Measurements from ENCODE around the gene STX2.

Gene STX2

DNA sequence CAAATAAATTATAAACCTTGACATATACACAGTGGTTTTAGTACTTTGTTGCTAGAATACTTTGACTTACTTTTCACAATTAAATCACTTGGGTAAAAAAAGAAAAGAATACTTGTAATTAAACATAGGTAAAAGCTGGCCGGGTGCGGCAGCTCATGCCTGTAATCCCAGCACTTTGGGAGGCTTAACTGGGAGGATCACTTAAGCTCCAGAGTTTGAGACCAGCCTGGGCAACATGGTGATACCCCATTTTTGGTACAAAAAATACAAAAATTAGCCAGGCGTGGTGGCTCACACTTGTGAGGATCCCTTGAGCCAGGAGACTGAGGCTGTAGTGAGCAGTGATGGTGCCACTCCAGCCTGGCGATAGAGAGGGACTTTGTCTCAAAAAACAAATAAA, 7.8 kb downstream of the STX2 start:
- DNase-seq (ENCODE audit: low read depth), result no peak

DNA sequence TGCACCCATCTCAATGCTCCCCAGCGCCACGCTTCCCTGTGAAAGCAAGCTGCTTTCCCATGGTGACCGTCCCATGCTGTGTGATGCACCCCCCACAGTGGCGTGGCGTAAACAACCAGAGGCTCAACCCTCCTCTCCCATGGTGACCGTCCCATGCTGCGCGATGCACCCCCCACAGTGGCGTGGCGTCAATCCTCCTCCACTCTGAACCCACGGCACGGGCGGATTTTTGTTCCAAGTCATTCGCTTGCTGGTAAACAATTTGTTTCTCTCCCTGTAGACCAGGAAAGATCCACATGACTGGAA, 8.9 kb downstream of the STX2 start:
- DNase-seq (ENCODE audit: low read depth), result no peak

- DNase-seq (ENCODE audit: low read depth), result no peak
Observed at GRCh38 chr12:130829391-130830245, 9.4 kb downstream of the STX2 start.

- no peak for DNase-seq (ENCODE audit: low read depth)
Observed at GRCh38 chr12:130828895-130829294, 10.2 kb downstream of the STX2 start.

DNA sequence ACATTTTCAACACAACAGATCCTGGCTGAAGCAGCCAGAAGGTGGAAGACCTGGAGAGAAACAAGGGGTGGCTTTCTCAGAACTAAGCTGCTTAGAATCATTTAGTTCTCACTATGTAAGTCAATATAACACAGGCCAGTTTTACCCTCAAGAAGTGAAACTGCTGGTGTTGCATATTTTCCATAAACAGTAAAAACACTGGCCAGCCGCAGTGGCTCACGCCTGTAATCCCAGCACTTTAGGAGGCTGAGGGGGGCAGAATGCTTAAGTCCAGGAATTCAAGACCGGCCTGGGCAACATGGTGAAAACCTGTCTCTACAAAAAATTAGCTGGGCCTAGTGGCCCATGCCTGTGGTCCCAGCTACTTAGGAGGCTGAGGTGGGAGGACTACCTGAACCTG, 11.6 kb downstream of the STX2 start:
- DNase-seq (ENCODE audit: low read depth), result no peak

GRCh38 chr12:130826151-130826801, 12.8 kb downstream of the STX2 start:
- DNase-seq (ENCODE audit: low read depth), result no peak

DNA sequence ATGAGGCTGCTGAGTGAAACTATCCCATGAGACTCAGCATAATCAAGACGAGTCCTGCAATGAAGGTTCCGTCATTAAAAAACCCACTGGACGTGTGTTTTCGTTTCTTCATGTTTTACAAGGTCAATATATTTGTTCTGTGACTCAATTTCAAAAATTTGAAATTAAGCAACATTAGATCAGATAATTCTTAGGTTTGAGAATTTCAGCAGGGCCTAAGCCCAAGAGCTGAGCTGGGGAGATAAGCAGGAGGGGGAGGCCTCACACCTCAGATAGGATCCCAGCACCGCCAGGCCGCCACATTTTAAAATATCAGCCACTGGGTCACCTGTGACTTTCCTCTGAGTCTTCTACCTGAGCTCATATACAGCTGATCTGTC, 13.3 kb downstream of the STX2 start:
- DNase-seq (ENCODE audit: low read depth), result no peak

GRCh38 chr12:130819681-130820080, 19.4 kb downstream of the STX2 start:
- DNase-seq (ENCODE audit: low read depth), result no peak

- DNase-seq (ENCODE audit: low read depth), result no peak
Observed at GRCh38 chr12:130818635-130819576, 20.1 kb downstream of the STX2 start.

DNA sequence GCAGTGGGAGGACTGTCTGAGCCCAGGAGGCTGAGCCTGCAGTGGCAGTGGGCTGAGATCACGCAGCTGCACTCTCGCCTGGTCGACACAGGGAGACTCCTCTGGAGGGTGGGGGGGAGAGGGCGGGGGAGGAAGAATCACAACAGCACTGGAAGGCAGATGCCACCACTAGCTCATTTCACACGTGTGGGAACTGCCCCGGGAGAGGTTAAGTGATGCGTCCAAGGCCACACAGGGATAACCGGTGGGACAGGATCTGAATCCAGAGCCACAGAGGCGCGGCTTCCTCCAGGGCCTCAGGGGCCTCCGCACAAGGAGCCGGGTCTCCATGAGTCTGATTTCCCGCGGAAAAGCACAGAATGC, 20.8 kb downstream of the STX2 start:
- DNase-seq (ENCODE audit: low read depth), result no peak

DNA sequence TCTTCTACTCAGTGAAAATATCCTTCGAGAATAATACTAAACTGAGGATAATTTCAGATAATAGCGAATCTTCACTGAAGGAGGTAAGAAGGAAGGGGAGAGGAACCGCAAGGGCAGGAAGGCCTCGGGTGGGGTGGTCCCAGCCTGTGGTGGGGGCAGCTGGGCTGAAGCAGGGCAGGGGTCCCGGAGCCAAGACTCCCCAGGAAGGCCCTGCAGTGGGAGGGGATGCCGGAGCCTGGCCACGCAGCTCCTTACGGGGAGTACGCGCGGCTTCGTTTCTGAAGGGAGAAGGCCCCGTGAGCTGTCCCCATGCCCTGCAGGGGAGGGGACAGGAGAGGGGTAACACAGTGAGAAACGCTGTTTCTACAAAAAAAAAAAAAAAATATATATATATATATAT, 21.2 kb downstream of the STX2 start:
- no peak for DNase-seq (ENCODE audit: low read depth)

GRCh38 chr12:130816097-130816496, 23.0 kb downstream of the STX2 start:
- DNase-seq (ENCODE audit: low read depth), result no peak

DNA sequence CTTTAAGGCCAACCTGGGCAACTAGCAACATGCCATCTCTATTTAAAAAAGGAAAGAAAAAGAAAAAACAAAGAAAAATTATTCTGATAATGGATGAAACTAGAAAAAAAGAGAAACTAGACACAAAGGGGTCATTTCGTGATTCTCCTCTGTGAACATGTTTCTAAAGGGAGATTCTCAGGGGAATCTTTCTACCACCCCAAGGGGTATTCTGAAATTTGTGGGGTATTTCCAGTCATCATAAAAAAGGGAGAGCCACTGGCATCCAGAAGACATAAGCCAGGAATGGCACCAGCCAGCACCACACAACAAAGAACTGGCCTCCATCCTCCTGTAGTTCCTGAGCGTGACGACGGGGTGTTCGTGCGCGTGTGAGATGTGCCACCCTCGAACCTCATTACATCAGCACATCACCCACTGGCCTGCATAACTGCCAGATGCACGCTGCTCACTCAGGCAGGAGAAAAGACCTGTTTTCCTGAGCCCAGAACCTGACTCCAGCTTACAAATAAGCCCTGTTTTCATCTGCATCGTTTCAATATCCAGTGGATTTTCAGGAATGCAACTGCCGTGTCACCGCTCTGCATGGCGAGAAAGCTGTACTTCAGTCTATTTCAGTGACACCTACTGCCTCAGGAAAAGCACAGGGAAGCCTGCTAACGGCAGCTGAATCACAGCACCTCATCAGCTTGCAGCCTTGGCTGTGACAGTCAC, 23.9 kb downstream of the STX2 start:
- no peak for DNase-seq (ENCODE audit: low read depth)

- DNase-seq (ENCODE audit: low read depth), result no peak
Observed at GRCh38 chr12:130813949-130814348, 25.1 kb downstream of the STX2 start.

DNA sequence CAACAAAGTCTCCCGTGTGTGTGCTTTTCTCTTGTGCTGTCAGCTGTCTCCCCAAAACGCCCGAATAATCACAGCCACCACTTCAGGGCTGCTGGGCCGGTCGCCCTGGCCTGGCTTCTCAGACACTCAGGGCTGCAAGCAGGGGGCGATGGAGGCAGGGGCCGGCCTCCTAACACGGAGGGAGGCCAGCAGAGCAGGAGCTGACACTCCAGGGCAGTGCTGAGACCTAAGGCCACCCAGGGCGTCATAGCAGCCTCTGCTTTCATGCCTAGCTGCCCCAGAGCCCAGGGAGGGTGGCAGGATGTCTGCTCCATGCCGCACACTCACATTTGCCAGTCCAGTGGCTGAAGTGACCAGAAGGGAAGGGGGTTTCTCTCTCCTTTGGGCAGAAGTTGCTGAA, 25.6 kb downstream of the STX2 start:
- DNase-seq (ENCODE audit: low read depth), result no peak

DNA sequence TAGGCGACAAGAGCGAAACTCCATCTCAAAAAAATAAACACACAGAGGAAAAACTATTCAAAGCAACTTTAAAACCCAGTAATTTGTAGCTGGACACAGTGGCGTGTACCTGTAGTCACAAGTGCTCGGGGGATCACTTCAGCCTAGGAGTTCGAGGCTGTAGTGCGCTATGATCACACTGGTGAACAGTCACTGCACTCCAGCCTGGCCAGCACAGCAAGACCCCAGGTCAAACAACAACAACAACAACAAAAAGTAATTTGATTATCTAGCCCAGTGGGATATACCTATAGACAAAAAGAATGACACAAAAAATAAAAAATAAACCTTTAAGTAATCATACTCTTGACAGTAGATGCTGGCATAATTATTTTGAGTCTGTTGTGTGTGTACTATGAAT, 29.3 kb downstream of the STX2 start:
- no peak for DNase-seq (ENCODE audit: low read depth)

DNA sequence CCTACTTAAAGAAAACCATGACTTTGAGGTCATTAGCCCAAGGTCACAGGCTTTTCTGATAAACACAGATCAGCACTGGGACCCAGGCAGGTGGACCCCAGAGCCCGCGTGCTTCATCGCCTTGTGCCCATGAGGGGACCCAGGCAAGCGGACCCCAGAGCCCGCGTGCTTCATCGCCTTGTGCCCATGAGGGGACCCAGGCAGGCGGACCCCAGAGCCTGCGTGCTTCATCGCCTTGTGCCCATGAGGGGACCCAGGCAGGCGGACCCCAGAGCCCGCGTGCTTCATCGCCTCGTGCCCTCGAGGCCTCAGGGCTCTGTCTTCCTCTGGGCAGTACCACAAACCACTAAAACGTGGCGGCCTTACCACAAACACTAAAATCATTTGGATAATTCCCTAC, 31.7 kb downstream of the STX2 start:
- no peak for DNase-seq (ENCODE audit: low read depth)

GRCh38 chr12:130806574-130806973, 32.5 kb downstream of the STX2 start:
- DNase-seq (ENCODE audit: low read depth), result no peak

DNA sequence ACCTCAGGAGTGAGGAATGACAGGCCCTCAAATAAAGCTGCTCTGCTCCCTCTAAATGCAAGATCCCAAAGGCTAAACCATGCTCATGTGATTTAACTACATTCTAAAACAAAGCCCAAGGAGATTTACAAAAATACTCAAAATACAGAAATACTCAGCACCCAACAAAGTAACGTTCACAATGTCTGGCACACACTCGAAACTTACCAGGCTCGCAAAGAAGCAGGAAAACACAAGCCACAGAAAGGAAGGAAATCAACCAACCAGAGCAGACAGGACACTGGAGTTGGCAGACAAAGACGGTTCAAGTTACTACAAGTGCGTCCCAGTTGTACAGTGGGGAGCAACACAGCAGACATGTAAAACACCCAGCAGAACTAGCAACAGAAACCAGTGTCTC, 33.4 kb downstream of the STX2 start:
- no peak for DNase-seq (ENCODE audit: low read depth)

- no peak for DNase-seq (ENCODE audit: low read depth)
Observed at GRCh38 chr12:130804216-130804615, 34.8 kb downstream of the STX2 start.

- DNase-seq (ENCODE audit: low read depth), result no peak
Observed at GRCh38 chr12:130803702-130804101, 35.3 kb downstream of the STX2 start.

GRCh38 chr12:130800312-130800711, 38.7 kb downstream of the STX2 start:
- no peak for DNase-seq (ENCODE audit: low read depth)

Data from non-pigmented ciliary epithelial cell (primary cell).